Sigmoid colon (tissue), 4 donors: ENCODE measurements around the gene MROH2A.

ENCODE experiments used
- EP300 ChIP-seq, 4 donors: sonication (generic); formaldehyde crosslinking; IDR thresholded peaks; one replicate each; pipeline ENCODE4 v1.6.1; 2017; ENCODE audit warnings: antibody characterized with exemption in 4 of 4
- POLR2A ChIP-seq, 2 donors: fragments of 450-650 bp; IDR thresholded peaks; one replicate each; pipeline ENCODE4 v1.6.1; 2016; ENCODE audit warnings: antibody characterized with exemption in 2 of 2, mild to moderate bottlenecking in 2 of 2, moderate library complexity in 2 of 2
- POLR2AphosphoS5 ChIP-seq, 4 donors: sonication (generic); formaldehyde crosslinking; IDR thresholded peaks; one replicate each; pipeline ENCODE4 v1.6.1; 2017; ENCODE audit warnings: antibody characterized with exemption in 4 of 4
- TF ChIP-seq, protein P1 (sequence below), 4 experiments: fragments of 450-650 bp in 3 of 4; fragments of 200-600 bp in 1 of 4; IDR thresholded peaks; one replicate each; pipeline ENCODE4 v1.5.1; 2016 to 2019; ENCODE audit warnings: antibody characterized with exemption in 4 of 4, mild to moderate bottlenecking in 3 of 4, moderate library complexity in 2 of 4

DNA sequence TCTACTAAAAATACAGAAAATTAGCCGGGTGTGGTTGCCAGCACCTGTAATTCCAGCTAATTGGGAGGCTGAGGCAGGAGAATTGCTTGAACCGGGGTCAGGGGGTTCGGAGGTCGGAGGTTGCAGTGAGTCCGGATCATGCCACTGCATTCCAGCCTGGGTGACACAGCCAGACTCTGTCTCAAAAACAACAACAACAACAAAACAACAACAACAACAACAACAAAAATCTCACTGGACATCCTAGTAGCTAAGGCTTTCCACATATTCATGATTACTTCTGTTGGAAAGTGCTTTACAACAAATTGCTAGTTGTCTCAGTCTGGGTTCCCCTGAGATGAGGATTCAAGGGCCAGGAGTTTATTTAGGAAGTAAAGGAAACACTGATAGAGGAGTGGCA is 4.3 kb upstream of the MROH2A start:
- TF ChIP-seq, protein P1, sequence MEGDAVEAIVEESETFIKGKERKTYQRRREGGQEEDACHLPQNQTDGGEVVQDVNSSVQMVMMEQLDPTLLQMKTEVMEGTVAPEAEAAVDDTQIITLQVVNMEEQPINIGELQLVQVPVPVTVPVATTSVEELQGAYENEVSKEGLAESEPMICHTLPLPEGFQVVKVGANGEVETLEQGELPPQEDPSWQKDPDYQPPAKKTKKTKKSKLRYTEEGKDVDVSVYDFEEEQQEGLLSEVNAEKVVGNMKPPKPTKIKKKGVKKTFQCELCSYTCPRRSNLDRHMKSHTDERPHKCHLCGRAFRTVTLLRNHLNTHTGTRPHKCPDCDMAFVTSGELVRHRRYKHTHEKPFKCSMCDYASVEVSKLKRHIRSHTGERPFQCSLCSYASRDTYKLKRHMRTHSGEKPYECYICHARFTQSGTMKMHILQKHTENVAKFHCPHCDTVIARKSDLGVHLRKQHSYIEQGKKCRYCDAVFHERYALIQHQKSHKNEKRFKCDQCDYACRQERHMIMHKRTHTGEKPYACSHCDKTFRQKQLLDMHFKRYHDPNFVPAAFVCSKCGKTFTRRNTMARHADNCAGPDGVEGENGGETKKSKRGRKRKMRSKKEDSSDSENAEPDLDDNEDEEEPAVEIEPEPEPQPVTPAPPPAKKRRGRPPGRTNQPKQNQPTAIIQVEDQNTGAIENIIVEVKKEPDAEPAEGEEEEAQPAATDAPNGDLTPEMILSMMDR (IDR thresholded peaks at IDR 0.05) = no peak
- TF ChIP-seq EP300 (IDR thresholded peaks at IDR 0.05) (no peak), POLR2A (IDR thresholded peaks at IDR 0.05) (no peak), POLR2AphosphoS5 (IDR thresholded peaks at IDR 0.05) (no peak)
